Loucy (cell line): Measurements from ENCODE around the gene TSPO.

Experiments
- CTCF ChIP-seq: fragments of 200-600 bp; sonication (generic); conservative IDR thresholded peaks from 2 replicates; pipeline ENCODE4 v1.5.1; 2014; ENCODE audit warnings: mild to moderate bottlenecking, antibody characterized with exemption, low read length
- EZH2phosphoT487 ChIP-seq: fragments of 200-600 bp; IDR thresholded peaks from 2 replicates; pipeline ENCODE4 v1.6.1; 2018; ENCODE audit warnings: antibody characterized with exemption, mild to moderate bottlenecking, moderate library complexity, borderline replicate concordance

GRCh38 chr22:43197271-43197941, 46.0 kb downstream of the TSPO start:
- TF ChIP-seq CTCF (no peak), EZH2phosphoT487 (no peak)
